Mesendoderm (in vitro differentiated cells): ENCODE results near the gene MAFF.

Source experiments
- DNase-seq: peaks from one replicate; pipeline ENCODE4 v3.0.0; 2013
- H2AK5ac ChIP-seq: 2 replicates; pipeline ENCODE4 v1.6.1; 2013; ENCODE audit warnings: low read length, inconsistent platforms
- H2BK120ac ChIP-seq: 2 replicates; pipeline ENCODE4 v1.6.1; 2013; ENCODE audit warnings: low read depth, mild to moderate bottlenecking, low read length, moderate library complexity, mixed read lengths
- H2BK15ac ChIP-seq: replicated peaks from 2 replicates; pipeline ENCODE4 v1.6.1; 2013; ENCODE audit warnings: low read depth, mild to moderate bottlenecking, moderate library complexity
- H2BK5ac ChIP-seq: 2 replicates; pipeline ENCODE4 v1.6.1; 2013; ENCODE audit warnings: low read length, inconsistent platforms
- H3K18ac ChIP-seq: 2 replicates; pipeline ENCODE4 v1.6.1; 2013; ENCODE audit warnings: mild to moderate bottlenecking, low read length, mixed read lengths
- H3K23ac ChIP-seq: one replicate; pipeline ENCODE4 v1.6.1; 2013; ENCODE audit warnings: low read length
- H3K27ac ChIP-seq: 2 replicates; pipeline ENCODE4 v1.5.1; 2013; ENCODE audit warnings: low read depth, mild to moderate bottlenecking, inconsistent platforms, low read length, moderate library complexity
- H3K27me3 ChIP-seq: 2 replicates; pipeline ENCODE4 v1.6.1; 2013; ENCODE audit warnings: low read length, control low read depth, mild to moderate bottlenecking, inconsistent platforms; ENCODE audit not compliant: insufficient read depth, poor library complexity
- H3K36me3 ChIP-seq: 2 replicates; pipeline ENCODE4 v1.6.1; 2013; ENCODE audit warnings: low read length, inconsistent platforms; ENCODE audit not compliant: control insufficient read depth, insufficient read depth
- H3K4ac ChIP-seq: one replicate; pipeline ENCODE4 v1.6.1; 2013; ENCODE audit warnings: low read depth, mild to moderate bottlenecking, low read length, moderate library complexity
- H3K4me1 ChIP-seq: 2 replicates; pipeline ENCODE4 v1.6.1; 2013; ENCODE audit warnings: low read depth, low read length, inconsistent platforms; ENCODE audit not compliant: control insufficient read depth
- H3K4me2 ChIP-seq: 2 replicates; pipeline ENCODE4 v1.6.1; 2013; ENCODE audit warnings: low read length
- H3K4me3 ChIP-seq: 2 replicates; pipeline ENCODE4 v1.5.1; 2013; ENCODE audit warnings: mild to moderate bottlenecking, low read length
- H3K56ac ChIP-seq: one replicate; pipeline ENCODE4 v1.6.1; 2013; ENCODE audit warnings: low read length
- H3K79me1 ChIP-seq: 2 replicates; pipeline ENCODE4 v1.6.1; 2013; ENCODE audit warnings: low read length, inconsistent platforms
- H3K79me2 ChIP-seq: 2 replicates; pipeline ENCODE4 v1.6.1; 2013; ENCODE audit warnings: mild to moderate bottlenecking, low read length; ENCODE audit not compliant: control insufficient read depth, insufficient read depth
- H3K9ac ChIP-seq: 2 replicates; pipeline ENCODE4 v1.6.1; 2013; ENCODE audit warnings: low read length, inconsistent platforms
- H4K5ac ChIP-seq: one replicate; pipeline ENCODE4 v1.6.1; 2013; ENCODE audit warnings: low read length
- H4K8ac ChIP-seq: one replicate; pipeline ENCODE4 v1.6.1; 2013; ENCODE audit warnings: low read depth, mild to moderate bottlenecking, control low read depth, low read length, moderate library complexity
- WGBS: extraction: QIAGEN DNeasy Blood & Tissue Kit; methylation state at CpG from one replicate; pipeline ENCODE4 v1.1.7; 2013; ENCODE audit warnings: low lambda C conversion rate, missing lambda C conversion rate; ENCODE audit not compliant: insufficient coverage; ENCODE audit errors: extremely low coverage; 5-methylcytosine and 5-hydroxymethylcytosine counted together

MAFF gene

DNA sequence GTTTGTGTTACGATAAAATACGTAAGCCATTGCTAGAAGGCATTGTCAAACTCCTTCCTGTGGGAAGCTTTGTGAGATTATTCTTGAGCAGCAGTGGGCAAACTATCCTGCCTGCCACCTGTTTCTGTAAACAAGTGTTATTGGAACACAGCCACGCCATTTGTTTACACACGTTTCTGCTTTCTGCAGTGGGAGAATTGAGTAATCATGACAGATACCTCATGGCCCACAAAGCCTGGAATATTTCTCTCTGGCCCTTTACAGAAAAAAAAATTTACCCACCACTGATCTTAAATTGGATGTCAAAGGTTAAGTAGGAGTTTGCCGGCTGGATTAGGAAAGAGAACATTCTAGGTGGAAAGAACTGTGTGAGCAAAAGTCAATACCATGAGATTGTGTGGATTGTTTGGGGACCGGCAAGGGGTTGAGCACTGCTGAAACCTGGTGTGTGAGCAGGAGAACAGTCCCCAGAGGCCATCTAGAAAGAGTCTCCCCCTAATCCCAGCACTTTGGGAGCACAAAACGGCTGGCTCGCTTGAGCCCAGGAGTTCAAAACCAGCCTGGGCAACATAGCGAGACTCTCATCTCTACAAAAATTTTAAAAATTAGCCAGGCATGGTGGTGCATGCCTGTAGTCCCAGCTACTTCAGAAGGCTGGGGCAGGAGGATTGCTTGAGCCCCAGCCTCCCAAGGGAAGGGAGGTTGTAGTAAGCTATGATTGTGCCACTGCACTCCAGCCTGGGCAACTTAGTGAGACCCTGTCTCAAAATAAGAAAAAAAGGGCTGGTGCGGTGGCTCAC is 14.2 kb upstream of the MAFF start:
- Histone ChIP-seq H3K18ac (no peak overlapping the region), H4K8ac (no peak overlapping the region), H3K56ac (no peak overlapping the region), H3K4me2 (no peak overlapping the region), H2BK120ac (no peak overlapping the region), H2BK5ac (no peak overlapping the region), H3K4me1 (no peaks in the 10 kb centered on the region), H4K5ac (no peak overlapping the region), H2BK15ac (no peak overlapping the region), H3K27ac (no peak overlapping the region), H3K79me2 (no peaks in the 10 kb centered on the region), H3K4ac (no peak overlapping the region), H3K9ac (no peak overlapping the region), H3K36me3 (no peaks in the 10 kb centered on the region), H3K4me3 (no peak overlapping the region), H3K79me1 (no peaks in the 10 kb centered on the region), H2AK5ac (no peak overlapping the region), H3K27me3 (no peaks in the 10 kb centered on the region), H3K23ac (no peak overlapping the region)
- no peak for DNase-seq
- no CpG with 5 or more reads among the region's 10 CpGs for WGBS

DNA sequence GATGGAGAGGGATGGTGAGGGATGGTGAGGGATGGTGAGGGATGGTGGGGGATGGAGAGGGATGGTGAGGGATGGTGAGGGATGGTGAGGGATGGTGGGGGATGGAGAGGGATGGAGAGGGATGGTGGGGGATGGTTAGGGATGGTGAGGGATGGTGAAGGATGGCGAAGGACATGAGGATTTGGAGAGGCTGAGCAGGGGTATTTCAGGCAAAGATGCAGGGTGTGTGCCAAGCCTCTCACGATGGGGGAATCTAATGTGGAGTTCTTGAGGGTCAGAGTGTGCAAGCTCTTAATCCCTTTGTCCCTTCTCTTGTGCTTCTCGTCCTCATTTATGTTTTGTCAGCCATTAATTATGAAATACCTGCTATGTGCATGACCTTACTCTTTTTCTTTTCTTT is 12.7 kb upstream of the MAFF start:
- Histone ChIP-seq H3K4me1 (no peaks in the 10 kb centered on the region), H3K56ac (no peak overlapping the region), H3K9ac (no peak overlapping the region), H2BK5ac (no peak overlapping the region), H2BK15ac (no peak overlapping the region), H3K79me2 (no peaks in the 10 kb centered on the region), H3K4me3 (no peak overlapping the region), H4K5ac (no peak overlapping the region), H3K23ac (no peak overlapping the region), H3K4me2 (no peak overlapping the region), H3K18ac (no peak overlapping the region), H3K79me1 (no peaks in the 10 kb centered on the region), H3K27ac (no peak overlapping the region), H4K8ac (no peak overlapping the region), H3K4ac (no peak overlapping the region), H2BK120ac (no peak overlapping the region), H3K36me3 (no peaks in the 10 kb centered on the region), H2AK5ac (no peak overlapping the region), H3K27me3 (no peaks in the 10 kb centered on the region)
- WGBS: no CpG with 5 or more reads among the region's 3 CpGs
- DNase-seq: no peak

DNA sequence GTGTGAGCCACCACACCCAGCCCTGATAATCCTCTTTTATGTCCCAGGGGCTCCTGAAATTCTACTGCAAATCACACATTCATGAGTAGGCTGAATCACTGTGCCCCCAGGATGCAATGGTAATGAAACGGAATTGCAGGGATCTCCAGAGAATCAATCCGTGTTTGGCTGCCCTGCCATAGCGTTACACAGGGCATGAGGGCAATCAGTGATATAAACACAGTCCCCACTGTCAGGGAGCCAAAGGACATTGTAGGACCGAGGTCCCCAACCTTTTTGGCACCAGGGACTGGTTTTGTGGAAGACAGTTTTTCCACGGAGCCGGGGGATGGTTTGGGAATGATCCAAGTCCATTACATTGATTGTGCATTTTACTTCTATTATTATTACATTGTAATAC is 11.2 kb upstream of the MAFF start:
- H3K4me3 ChIP-seq: no peak overlapping the region
- H4K8ac ChIP-seq: no peak overlapping the region
- no peak overlapping the region for H3K27ac ChIP-seq
- H2BK15ac ChIP-seq: no peak overlapping the region
- H3K56ac ChIP-seq: no peak overlapping the region
- no peak overlapping the region for H3K23ac ChIP-seq
- no peaks in the 10 kb centered on the region for H3K36me3 ChIP-seq
- H2BK120ac ChIP-seq: no peak overlapping the region
- no peaks in the 10 kb centered on the region for H3K79me1 ChIP-seq
- no peaks in the 10 kb centered on the region for H3K27me3 ChIP-seq
- no peak overlapping the region for H4K5ac ChIP-seq
- H3K18ac ChIP-seq: no peak overlapping the region
- H2BK5ac ChIP-seq: no peak overlapping the region
- H3K4ac ChIP-seq: no peak overlapping the region
- no peaks in the 10 kb centered on the region for H3K79me2 ChIP-seq
- H3K4me2 ChIP-seq: no peak overlapping the region
- H2AK5ac ChIP-seq: no peak overlapping the region
- DNase-seq: no peak
- no peaks in the 10 kb centered on the region for H3K4me1 ChIP-seq
- WGBS: no CpG with 5 or more reads among the region's 6 CpGs
- H3K9ac ChIP-seq: no peak overlapping the region

DNA sequence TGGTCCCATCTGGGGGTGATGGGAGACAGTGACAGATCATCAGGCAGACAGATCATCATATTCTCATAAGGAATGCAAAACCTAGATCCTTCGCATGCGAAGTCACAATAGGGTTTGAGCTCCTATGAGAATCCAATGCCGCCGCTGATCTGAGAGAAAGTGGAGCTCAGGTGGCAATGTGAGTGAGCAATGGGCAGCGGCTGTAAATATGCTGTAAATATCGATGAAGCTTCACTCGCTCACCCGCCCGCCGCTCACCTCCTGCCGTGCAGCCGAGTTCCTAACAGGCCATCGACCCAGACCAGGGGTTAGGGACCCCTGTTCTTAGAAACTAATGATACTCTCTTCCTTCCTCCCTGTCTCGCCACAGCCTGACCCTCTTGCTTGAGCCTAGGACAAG is 10.7 kb upstream of the MAFF start:
- H3K79me1 ChIP-seq: no peaks in the 10 kb centered on the region
- no peak for DNase-seq
- H4K8ac ChIP-seq: no peak overlapping the region
- no peak overlapping the region for H3K9ac ChIP-seq
- H3K4me3 ChIP-seq: no peak overlapping the region
- H3K56ac ChIP-seq: peak overlapping the region; percentile 19
- no peak overlapping the region for H3K4me2 ChIP-seq
- no peaks in the 10 kb centered on the region for H3K27me3 ChIP-seq
- no peak overlapping the region for H2BK5ac ChIP-seq
- no peak overlapping the region for H2BK15ac ChIP-seq
- H3K4me1 ChIP-seq: no peaks in the 10 kb centered on the region
- H3K23ac ChIP-seq: no peak overlapping the region
- no peak overlapping the region for H3K27ac ChIP-seq
- no CpG with 5 or more reads among the region's 14 CpGs for WGBS
- H4K5ac ChIP-seq: no peak overlapping the region
- H3K79me2 ChIP-seq: no peaks in the 10 kb centered on the region
- H3K18ac ChIP-seq: no peak overlapping the region
- H2AK5ac ChIP-seq: no peak overlapping the region
- no peak overlapping the region for H3K4ac ChIP-seq
- no peak overlapping the region for H2BK120ac ChIP-seq
- H3K36me3 ChIP-seq: no peaks in the 10 kb centered on the region

DNA sequence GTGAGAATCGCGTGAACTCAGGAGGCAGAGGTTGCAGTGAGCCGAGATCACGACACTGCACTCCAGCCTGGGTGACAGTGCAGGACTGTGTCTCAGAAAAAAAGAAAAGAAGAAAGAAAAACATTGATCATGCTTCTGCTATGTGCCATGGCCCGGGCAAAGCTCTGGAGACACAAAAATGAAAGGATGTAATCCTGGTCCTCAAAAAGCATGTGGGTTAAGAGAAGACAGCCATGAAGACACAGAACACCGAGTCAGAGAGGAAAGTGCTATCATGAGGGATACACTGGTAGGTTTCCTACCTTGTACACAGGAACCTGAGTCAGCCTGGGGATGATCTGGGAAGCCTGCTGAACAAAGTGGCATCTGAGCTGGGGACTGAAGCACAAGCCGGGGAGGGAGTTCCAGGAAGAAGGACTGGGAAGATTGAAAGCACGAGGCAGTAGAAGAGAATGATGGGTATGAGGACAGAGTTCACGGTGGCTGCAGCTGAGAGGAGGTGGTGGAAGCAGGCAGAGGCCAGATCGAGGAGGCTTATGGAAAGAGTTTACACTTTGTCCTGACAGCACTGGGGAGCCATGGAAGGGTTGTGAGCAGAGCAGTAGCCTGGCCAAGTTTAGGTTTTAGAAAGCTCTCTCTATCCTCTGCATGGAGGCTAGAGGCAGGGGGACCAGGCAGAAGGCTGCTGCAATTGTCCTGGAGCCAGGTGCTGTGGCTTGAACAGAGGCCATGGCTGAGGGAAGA is 9.9 kb upstream of the MAFF start:
- WGBS: no CpG with 5 or more reads among the region's 10 CpGs
- no peaks in the 10 kb centered on the region for H3K4me1 ChIP-seq
- no peak overlapping the region for H3K4me2 ChIP-seq
- H3K23ac ChIP-seq: no peak overlapping the region
- H3K36me3 ChIP-seq: no peaks in the 10 kb centered on the region
- no peak overlapping the region for H2AK5ac ChIP-seq
- no peak overlapping the region for H3K27ac ChIP-seq
- H3K4me3 ChIP-seq: no peak overlapping the region
- no peak for DNase-seq
- H3K56ac ChIP-seq: no peak overlapping the region
- no peaks in the 10 kb centered on the region for H3K79me1 ChIP-seq
- no peaks in the 10 kb centered on the region for H3K27me3 ChIP-seq
- no peaks in the 10 kb centered on the region for H3K79me2 ChIP-seq
- H3K18ac ChIP-seq: no peak overlapping the region
- H4K8ac ChIP-seq: no peak overlapping the region
- H4K5ac ChIP-seq: no peak overlapping the region
- no peak overlapping the region for H2BK5ac ChIP-seq
- H2BK15ac ChIP-seq: no peak overlapping the region
- no peak overlapping the region for H3K9ac ChIP-seq
- no peak overlapping the region for H3K4ac ChIP-seq
- no peak overlapping the region for H2BK120ac ChIP-seq
